IPS DF 4.7 (cell line): ENCODE data around the gene STAT3.
"Not testable (repeated sequence)": the region's sequence is repeated elsewhere in the genome, so short reads cannot be mapped to it uniquely, and the experiment has no call there.

Source experiments
- DNase-seq: peaks from one replicate; pipeline ENCODE4 v3.0.0-alpha.2; 2013; ENCODE audit warnings: low spot score; ENCODE audit errors: extremely low read depth

The STAT3 gene

GRCh38 chr17:42317266-42317845 is 70.9 kb downstream of the STAT3 start:
- no peak for DNase-seq

DNA sequence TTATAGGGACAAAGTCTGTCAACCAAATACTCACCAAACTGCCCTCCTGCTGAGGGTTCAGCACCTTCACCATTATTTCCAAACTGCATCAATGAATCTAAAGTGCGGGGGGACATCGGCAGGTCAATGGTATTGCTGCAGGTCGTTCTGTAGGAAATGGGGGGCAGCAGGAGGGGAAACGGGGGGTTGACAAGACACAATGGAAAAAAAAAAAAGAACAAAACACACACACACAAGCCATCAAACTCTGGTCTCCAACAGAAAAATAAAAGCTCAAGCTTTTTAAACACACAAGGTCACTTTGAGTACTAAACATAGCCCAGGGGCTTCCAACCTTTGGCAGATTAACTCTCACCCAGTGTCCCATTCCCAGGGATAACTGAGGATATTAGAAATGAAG is 71.5 kb downstream of the STAT3 start:
- DNase-seq, result no peak

DNA sequence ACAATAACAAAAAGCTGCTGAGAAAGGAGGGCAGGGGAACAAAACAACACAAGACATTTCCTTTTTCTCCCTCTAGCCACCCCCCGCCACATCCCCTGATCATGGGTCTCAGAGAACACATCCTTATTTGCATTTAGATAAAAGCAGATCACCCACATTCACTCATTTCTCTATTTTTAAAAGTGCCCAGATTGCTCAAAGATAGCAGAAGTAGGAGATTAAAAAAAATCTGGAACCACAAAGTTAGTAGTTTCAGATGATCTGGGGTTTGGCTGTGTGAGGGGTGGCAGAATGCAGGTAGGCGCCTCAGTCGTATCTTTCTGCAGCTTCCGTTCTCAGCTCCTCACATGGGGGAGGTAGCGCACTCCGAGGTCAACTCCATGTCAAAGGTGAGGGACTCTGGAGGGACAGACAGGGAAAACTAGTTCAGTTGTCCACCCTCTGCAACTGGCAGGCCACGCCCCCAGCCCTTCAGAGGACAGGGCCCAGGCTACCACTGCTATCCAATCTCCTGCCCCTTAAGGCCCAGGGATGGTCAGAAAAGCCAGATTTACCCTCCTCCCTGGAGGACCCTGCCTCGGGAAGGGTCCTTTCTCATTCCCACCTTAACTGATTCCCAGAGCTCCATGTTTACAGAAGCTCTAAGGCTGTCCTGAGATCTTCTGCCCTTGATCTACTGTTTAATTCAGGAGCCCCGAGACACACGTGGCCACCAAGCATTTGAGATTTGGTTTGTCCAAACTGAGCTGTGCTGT is 72.7 kb downstream of the STAT3 start:
- no peak for DNase-seq

DNA sequence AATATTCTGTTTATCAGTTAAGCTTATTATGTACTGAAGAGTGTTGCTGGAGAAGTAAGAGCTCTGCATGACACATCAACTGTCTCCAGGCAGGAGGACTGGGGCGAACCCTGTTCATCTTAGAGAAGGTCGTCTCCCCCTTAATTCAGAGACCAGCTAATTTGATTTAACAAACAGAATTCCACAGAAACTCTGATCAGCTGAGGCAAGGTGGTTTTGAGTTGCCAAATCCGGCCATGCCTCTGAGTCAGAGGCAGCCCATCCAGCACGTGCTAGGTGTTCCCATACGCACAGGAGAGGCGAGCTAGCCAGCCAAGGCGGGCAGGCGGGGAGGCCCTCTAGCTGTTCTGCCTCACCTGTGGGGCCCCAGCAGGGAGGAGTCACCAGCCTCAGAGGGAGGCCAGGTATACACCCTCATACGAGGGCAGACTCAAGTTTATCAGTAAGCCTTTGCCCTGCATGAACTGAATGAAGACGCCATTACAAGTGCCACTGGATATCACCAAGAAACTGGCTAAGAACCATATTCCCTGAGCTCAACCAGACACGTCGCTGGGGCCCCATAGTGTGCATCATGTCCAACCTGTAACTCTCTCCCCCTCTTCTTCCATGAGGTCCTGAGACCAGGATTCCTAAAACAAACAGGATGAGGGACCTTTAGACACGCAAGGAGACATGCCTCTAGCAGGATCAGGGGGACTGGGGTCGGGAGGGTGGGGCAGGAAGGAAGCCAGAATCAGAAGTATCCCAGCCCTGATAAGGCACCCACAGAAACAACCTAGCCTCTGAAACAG is 74.3 kb downstream of the STAT3 start:
- no peak for DNase-seq

- DNase-seq, result no peak
Observed at GRCh38 chr17:42313389-42313772, 74.9 kb downstream of the STAT3 start.

DNA sequence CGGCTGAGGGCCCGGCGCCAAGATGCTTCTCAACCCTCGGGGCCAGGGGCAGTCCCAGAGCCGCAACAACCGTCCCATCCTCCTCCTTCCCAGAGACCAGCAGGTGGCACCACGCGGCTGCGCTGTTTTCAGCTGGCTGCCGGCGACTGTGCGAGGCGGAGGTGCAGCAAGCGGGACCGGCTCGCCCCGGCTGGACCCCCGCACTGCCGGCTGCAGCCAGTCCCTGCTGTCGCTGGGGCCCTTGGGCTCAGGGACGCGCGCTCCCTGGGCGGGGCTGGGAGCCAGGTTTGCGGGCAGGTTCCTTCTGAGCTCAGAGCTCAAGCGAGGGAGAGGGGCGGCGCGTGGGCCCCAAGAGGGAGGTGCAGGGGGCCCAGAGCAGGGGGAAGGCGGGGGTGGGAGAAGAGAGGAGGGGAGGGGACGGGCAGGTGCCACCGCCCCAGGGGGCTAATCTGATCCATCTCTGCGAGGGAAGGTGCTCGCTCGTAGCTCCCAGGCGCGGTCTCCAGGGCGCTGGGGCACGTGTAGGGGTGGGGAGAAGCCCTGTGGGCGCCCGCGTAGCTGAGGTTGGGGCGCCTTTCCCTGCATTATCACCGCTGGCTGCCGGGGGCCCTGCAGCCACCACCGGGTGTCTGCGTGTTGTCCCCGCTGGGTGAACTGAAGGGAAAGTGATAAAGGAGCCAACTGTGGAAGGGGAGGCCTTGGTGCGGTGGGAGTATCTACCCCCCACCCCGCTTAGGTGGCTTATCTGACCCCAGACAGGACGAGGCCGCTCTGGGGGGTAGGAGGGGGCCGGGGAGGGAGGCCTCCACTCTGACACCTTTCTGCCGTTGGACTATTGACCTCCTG is 75.7 kb downstream of the STAT3 start:
- DNase-seq, result no peak

DNA sequence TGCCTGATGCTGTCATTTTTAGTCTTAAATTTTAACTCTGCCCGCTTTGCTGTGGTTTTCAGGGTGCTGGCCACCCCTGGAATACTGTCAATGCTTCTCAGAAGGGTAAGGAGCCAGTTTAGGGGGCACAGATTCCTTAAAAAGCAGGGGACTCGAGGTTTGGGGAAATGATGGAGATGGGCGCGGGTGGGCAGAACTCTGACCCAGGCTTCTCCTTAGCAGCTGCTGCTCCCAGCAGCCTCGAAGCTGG is 76.3 kb downstream of the STAT3 start:
- DNase-seq, result no peak

GRCh38 chr17:42311240-42312034 is 76.8 kb downstream of the STAT3 start:
- no peak for DNase-seq

- DNase-seq, result no peak
Observed at GRCh38 chr17:42310787-42311215, 77.4 kb downstream of the STAT3 start.

GRCh38 chr17:42309986-42310786 is 78.1 kb downstream of the STAT3 start:
- DNase-seq, result no peak

GRCh38 chr17:42309142-42309541 is 79.1 kb downstream of the STAT3 start:
- no peak for DNase-seq

GRCh38 chr17:42308446-42308845 is 79.8 kb downstream of the STAT3 start:
- DNase-seq, result no peak

DNA sequence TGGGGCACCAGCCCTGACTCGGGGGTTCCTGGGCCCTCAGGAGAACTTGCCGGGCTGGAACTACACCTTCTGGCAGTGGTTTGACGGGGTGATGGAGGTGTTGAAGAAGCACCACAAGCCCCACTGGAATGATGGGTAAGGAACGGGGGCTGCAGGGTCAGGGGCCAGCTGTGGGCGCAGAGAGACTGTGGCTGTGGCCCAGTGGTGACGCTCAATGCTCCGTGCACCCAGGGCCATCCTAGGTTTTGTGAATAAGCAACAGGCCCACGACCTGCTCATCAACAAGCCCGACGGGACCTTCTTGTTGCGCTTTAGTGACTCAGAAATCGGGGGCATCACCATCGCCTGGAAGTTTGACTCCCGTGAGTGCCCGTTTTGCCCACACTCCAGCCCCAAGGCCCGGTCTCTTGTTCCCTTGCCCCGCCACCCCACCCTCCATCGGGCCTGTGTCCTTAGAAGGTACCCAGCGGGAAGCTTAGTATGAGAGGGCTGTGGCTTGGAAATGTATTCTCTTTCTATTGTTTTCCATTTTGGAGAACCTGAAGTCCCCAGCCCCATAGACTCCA is 80.8 kb downstream of the STAT3 start:
- DNase-seq, result no peak

DNA sequence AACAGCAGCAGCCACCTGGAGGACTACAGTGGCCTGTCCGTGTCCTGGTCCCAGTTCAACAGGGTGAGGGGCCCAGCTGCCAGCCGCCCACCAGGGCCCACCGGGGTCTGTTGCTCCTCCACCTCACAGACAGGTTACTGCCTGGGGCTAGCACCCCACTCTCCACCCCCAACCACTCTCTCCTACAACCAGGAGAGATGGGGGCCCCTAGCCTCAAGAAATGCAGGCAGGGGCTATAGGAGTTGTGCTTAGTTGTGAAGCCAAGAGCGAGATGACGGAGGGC is 81.9 kb downstream of the STAT3 start:
- DNase-seq, result no peak

DNA sequence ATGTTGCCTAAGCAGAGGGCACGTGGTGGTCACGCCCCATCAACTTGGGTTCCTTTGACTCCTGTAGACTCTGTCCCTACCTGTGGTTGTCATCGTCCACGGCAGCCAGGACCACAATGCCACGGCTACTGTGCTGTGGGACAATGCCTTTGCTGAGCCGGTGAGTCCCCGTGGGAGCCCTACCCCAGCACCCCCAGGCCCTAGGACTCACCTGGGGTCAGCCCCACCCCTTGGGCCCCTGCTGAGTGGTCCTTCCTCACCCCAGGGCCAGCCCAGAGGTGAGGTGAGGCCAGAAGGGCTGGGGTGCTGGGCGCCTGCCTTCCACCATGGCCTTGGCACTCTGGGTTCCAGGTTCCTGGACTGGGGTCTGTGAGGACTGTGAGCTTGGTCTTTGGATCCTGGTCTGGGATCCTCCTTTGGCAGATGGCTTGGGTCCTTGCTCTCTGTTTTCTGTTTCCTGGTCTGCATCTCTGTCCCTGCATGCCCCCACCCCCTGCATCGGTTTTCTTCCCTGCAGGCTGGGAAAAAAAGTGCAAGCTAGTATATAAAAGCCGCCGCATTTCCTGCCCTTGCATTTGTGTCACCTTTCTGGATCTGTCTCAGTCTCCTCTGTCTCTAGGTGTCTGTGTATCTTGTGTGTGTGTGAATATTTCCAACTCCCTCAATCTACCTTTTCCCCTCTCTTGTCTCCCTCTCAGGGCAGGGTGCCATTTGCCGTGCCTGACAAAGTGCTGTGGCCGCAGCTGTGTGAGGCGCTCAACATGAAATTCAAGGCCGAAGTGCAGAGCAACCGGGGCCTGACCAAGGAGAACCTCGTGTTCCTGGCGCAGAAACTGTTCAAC is 82.5 kb downstream of the STAT3 start:
- DNase-seq, result no peak

GRCh38 chr17:42305031-42305330 is 83.3 kb downstream of the STAT3 start:
- DNase-seq, result not testable (repeated sequence)

- no peak for DNase-seq
Observed at GRCh38 chr17:42304187-42305030, 83.8 kb downstream of the STAT3 start.

- DNase-seq, result no peak
Observed at GRCh38 chr17:42303694-42304093, 84.5 kb downstream of the STAT3 start.
